ENCODE measurements around the gene FRMPD2. TPM values are rescaled to one million over a fixed set of nuclear protein-coding genes. Genes with fewer than 3 reads are reported as not detected.

Gene FRMPD2
- polyA plus RNA-seq, 2 of the 4 experiments (the other 2 are of a cell fraction), result 0.13 to 0.15 TPM

GRCh38 chr10:48195803-48196202 lies 78.7 kb downstream of the FRMPD2 start:
- no peak for DNase-seq (ENCODE audit: low read depth in 1 of 2, low spot score in 1 of 2)
- peaks cover 17% of the 10 kb centered on the region for H3K4me1 ChIP-seq
- FAIRE-seq, result no peak
- POLR2A ChIA-PET, result no interaction called here
- no peaks in the 10 kb centered on the region for H3K9me3 ChIP-seq
- H3K27ac ChIP-seq, result no peak overlapping the region
- CTCF ChIA-PET, result interaction anchor here (1.3 kb wide), 1 partner anchor 13 kb away, joined by 4 read pairs; no protein-coding TSS in a partner anchor
- no peak for ATAC-seq
- no peak overlapping the region for H3K4me3 ChIP-seq
- TF ChIP-seq TP53 (CRISPR knock-in tag; IDR thresholded peaks at IDR 0.05) (no peak), NPAS2 (CRISPR knock-in tag; IDR thresholded peaks at IDR 0.05; ENCODE audit: borderline replicate concordance) (no peak), FOXS1 (CRISPR knock-in tag; IDR thresholded peaks at IDR 0.05) (no peak), CHD2 (IDR thresholded peaks at IDR 0.05; ENCODE audit: low read length, partially characterized antibody) (no peak), POLR2AphosphoS2 (conservative IDR thresholded peaks at IDR 0.05; ENCODE audit: low read length) (no peak), ZC3H11A (IDR thresholded peaks at IDR 0.05) (no peak), JUNB (IDR thresholded peaks at IDR 0.05) (no peak), EHF (CRISPR knock-in tag; IDR thresholded peaks at IDR 0.05) (no peak), NFE2L2 (conservative IDR thresholded peaks at IDR 0.05; ENCODE audit: low read length) (no peak), JUN (IDR thresholded peaks at IDR 0.05) (no peak), ELK1 (IDR thresholded peaks at IDR 0.05; ENCODE audit: low read depth, low read length) (no peak), HES2 (IDR thresholded peaks at IDR 0.05) (no peak), CEBPB (IDR thresholded peaks at IDR 0.05) (no peak), FOSL2 (IDR thresholded peaks at IDR 0.05) (no peak), FOSL2 (CRISPR knock-in tag; IDR thresholded peaks at IDR 0.05) (no peak), ZNF302 (CRISPR knock-in tag; IDR thresholded peaks at IDR 0.05) (no peak), MAX (IDR thresholded peaks at IDR 0.05) (no peak), CHD4 (IDR thresholded peaks at IDR 0.05; ENCODE audit: borderline replicate concordance) (no peak), MYC (IDR thresholded peaks at IDR 0.05; ENCODE audit: borderline replicate concordance, low read length) (no peak), POLR2A (IDR thresholded peaks at IDR 0.05; ENCODE audit: low read length) (no peak), RNF2 (IDR thresholded peaks at IDR 0.05; ENCODE audit: borderline replicate concordance, low read depth) (no peak)
- H3K4me2 ChIP-seq, result no peak overlapping the region
- 52% methylated on average over 2 of the region's 2 CpGs for whole genome bisulfite sequencing (ENCODE audit: missing lambda C conversion rate)

GRCh38 chr10:48194830-48195229 lies 79.7 kb downstream of the FRMPD2 start:
- ChIA-PET CTCF (no interaction called here), POLR2A (no interaction called here)
- ATAC-seq (peak; percentile 76 to 93), DNase-seq (ENCODE audit: low read depth in 1 of 2, low spot score in 1 of 2) (peak; percentile 29 to 41), FAIRE-seq (no peak)
- Histone ChIP-seq H3K9me3 (no peaks in the 10 kb centered on the region), H3K4me3 (no peak overlapping the region), H3K27ac (peak overlapping the region; percentile 9 to 61; a peak in 3 of 6 replicates), H3K4me1 (peaks cover 17% of the 10 kb centered on the region), H3K4me2 (peak overlapping the region; percentile 54)
- 9% methylated on average over 1 of the region's 1 CpG for WGBS (ENCODE audit: missing lambda C conversion rate)
- TF ChIP-seq FOSL2 (IDR thresholded peaks at IDR 0.05), result no peak
- TF ChIP-seq FOSL2 (CRISPR knock-in tag; IDR thresholded peaks at IDR 0.05), result peak; percentile 35; the same call in 1 of the 2 replicates
- no peak for TF ChIP-seq NFE2L2 (conservative IDR thresholded peaks at IDR 0.05; ENCODE audit: low read length)

- Histone ChIP-seq H3K9me3 (no peaks in the 10 kb centered on the region), H3K4me1 (peaks cover 17% of the 10 kb centered on the region), H3K4me2 (no peak overlapping the region), H3K4me3 (no peak overlapping the region), H3K27ac (no peak overlapping the region)
- ATAC-seq (no peak), FAIRE-seq (no peak), DNase-seq (ENCODE audit: low read depth in 1 of 2, low spot score in 1 of 2) (no peak)
- POLR2A ChIA-PET, result no interaction called here
- CTCF ChIA-PET, result no interaction called here
- no peak for TF ChIP-seq ZNF302 (CRISPR knock-in tag; IDR thresholded peaks at IDR 0.05)
- no peak for TF ChIP-seq ZSCAN20 (CRISPR knock-in tag; IDR thresholded peaks at IDR 0.05)
- TF ChIP-seq SMC3 (IDR thresholded peaks at IDR 0.05), result no peak
- TF ChIP-seq HDAC2 (IDR thresholded peaks at IDR 0.05), result no peak
- no peak for TF ChIP-seq CBX2 (IDR thresholded peaks at IDR 0.05; ENCODE audit: borderline replicate concordance, low read depth)
- TF ChIP-seq NPAS2 (CRISPR knock-in tag; IDR thresholded peaks at IDR 0.05; ENCODE audit: borderline replicate concordance), result no peak
- no peak for TF ChIP-seq USF2 (IDR thresholded peaks at IDR 0.05)
- no peak for TF ChIP-seq CBX8 (IDR thresholded peaks at IDR 0.05)
- TF ChIP-seq GATA3 (IDR thresholded peaks at IDR 0.05; ENCODE audit: borderline replicate concordance), result no peak
- no peak for TF ChIP-seq BHLHE40 (IDR thresholded peaks at IDR 0.05; ENCODE audit: low read depth, low read length)
- no peak for TF ChIP-seq JUNB (IDR thresholded peaks at IDR 0.05)
- no peak for TF ChIP-seq CHD4 (IDR thresholded peaks at IDR 0.05; ENCODE audit: borderline replicate concordance)
- no peak for TF ChIP-seq SREBF2 (IDR thresholded peaks at IDR 0.05)
- TF ChIP-seq TP53 (CRISPR knock-in tag; IDR thresholded peaks at IDR 0.05), result no peak
- no peak for TF ChIP-seq NR3C1 (IDR thresholded peaks at IDR 0.05)
- no peak for TF ChIP-seq ZFP36 (IDR thresholded peaks at IDR 0.05; ENCODE audit: borderline replicate concordance, partially characterized antibody)
- no peak for TF ChIP-seq CTCF (IDR thresholded peaks at IDR 0.05)
- no peak for TF ChIP-seq FOXS1 (CRISPR knock-in tag; IDR thresholded peaks at IDR 0.05)
- no peak for TF ChIP-seq PHF8 (IDR thresholded peaks at IDR 0.05; ENCODE audit: borderline replicate concordance, low read depth)
- TF ChIP-seq NFE2L2 (conservative IDR thresholded peaks at IDR 0.05; ENCODE audit: low read length), result no peak
- 92% methylated on average over 2 of the region's 2 CpGs for WGBS (ENCODE audit: missing lambda C conversion rate)
Measured at GRCh38 chr10:48193556-48193955, 80.9 kb downstream of the FRMPD2 start.

All from A549 (cell line).